SK-N-MC (cell line): ENCODE measurements around the gene BRI3.
"Not testable (repeated sequence)": the region's sequence is repeated elsewhere in the genome, so short reads cannot be mapped to it uniquely, and the experiment has no call there.

Experiments
- DNase-seq: peaks from one replicate; pipeline ENCODE4 v3.0.0-alpha.2; 2011; ENCODE audit warnings: low read depth, low spot score
- H3K27ac ChIP-seq: fragments of 200-600 bp; sonication (generic); 2 replicates; pipeline ENCODE4 v1.5.1; 2016; ENCODE audit warnings: mixed run types
- H3K36me3 ChIP-seq: fragments of 200-600 bp; sonication (generic); 2 replicates; pipeline ENCODE4 v1.6.1; 2017; ENCODE audit warnings: antibody characterized with exemption, low read length, mixed read lengths; ENCODE audit not compliant: insufficient read depth
- H3K4me3 ChIP-seq: fragments of 200-600 bp; sonication (generic); 2 replicates; pipeline ENCODE4 v1.5.1; 2016
- H3K9ac ChIP-seq: fragments of 200-600 bp; sonication (generic); 2 replicates; pipeline ENCODE4 v1.8.0; 2017; ENCODE audit warnings: mixed run types, mixed read lengths; ENCODE audit not compliant: insufficient read length
- H3K9me3 ChIP-seq: fragments of 200-600 bp; sonication (generic); 2 replicates; pipeline ENCODE4 v1.6.1; 2017; ENCODE audit warnings: low read depth, mild to moderate bottlenecking, antibody characterized with exemption, low read length, moderate library complexity, mixed read lengths
- EZH2 ChIP-seq: fragments of 200-600 bp; sonication (generic); IDR thresholded peaks from one replicate; pipeline ENCODE4 v1.6.1; 2017; ENCODE audit warnings: antibody characterized with exemption
- FOXP2 ChIP-seq: optimal IDR thresholded peaks from 2 replicates; pipeline ENCODE3; 2011; ENCODE audit warnings: mild to moderate bottlenecking, moderate library complexity; ENCODE audit not compliant: insufficient read depth; ENCODE audit errors: extremely low read length, control extremely low read depth
- POLR2AphosphoS5 ChIP-seq: IDR thresholded peaks from 2 replicates; pipeline ENCODE4 v1.6.1; 2012; ENCODE audit warnings: mild to moderate bottlenecking, low read depth, low read length, borderline replicate concordance

Gene BRI3

DNA sequence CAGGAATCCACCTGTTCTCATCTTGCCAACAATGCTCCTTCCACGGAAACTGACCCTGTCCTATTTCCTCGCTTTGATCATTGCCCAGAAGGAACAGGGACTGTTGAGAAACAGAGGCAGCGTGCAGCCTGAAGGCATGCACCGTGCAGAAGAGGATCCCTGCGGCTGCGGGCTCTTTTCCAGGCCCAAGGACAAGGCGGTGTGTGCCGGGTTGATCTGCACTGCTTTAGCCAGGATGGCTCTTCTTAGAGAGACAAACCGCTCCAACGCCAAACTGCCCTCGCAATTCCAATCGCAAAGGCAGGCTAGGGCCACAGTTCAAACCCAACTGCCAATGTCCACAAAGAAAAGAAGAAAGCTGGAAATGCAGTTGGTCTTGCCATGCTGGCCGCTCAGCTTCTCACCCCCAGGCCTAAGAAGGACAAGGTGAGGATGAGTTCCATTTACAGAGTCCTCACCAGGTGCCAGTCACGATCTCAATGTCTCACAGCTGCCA, 26.5 kb downstream of the BRI3 start:
- no peak for DNase-seq
- no peak overlapping the region for H3K4me3 ChIP-seq
- no peak overlapping the region for H3K27ac ChIP-seq
- TF ChIP-seq FOXP2 (no peak), POLR2AphosphoS5 (no peak), EZH2 (no peak)
- H3K9ac ChIP-seq: no peak overlapping the region
- H3K9me3 ChIP-seq: no peaks in the 10 kb centered on the region
- H3K36me3 ChIP-seq: no peaks in the 10 kb centered on the region

DNA sequence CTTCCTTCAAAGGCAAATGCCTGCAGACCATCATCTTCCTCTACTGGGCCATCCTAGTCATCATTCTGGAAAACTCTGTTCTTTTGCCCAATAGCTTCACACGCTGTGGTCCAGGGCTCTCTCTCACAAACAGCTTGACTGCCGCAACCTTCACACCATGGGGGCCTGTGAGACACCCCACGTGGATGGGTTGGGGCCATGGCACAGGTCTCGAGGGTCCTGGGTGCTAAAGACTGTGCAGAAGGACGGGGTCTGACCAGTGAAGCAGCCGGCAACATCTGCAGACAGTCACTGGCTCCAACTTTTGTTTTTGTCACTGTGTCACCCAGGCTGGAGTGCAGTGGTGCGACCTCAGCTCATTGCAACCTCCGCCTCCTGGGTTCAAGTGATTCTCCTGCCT, 28.1 kb downstream of the BRI3 start:
- H3K27ac ChIP-seq: no peak overlapping the region
- no peak overlapping the region for H3K4me3 ChIP-seq
- DNase-seq: no peak
- H3K36me3 ChIP-seq: no peaks in the 10 kb centered on the region
- H3K9ac ChIP-seq: no peak overlapping the region
- no peak for TF ChIP-seq EZH2
- TF ChIP-seq POLR2AphosphoS5: no peak
- no peak for TF ChIP-seq FOXP2
- no peaks in the 10 kb centered on the region for H3K9me3 ChIP-seq

DNA sequence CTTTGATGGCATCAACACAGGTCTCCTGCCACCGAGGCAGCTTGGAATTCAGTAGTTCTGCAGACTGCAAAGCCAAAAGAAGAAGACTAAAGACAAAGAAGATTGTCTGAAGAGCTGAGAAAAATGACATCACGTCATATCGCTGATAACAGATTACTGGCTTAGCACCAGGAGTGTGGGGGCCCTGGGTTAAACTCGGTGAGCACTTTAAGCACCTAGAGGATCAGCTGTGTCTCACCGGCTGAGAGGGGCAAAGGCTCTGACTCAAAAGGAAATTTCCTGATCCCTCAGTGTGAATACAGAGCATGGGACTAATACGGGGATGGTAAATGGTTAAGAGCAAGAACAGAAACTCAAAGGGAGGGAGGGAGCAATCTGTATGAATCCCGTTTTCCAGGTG, 30.7 kb downstream of the BRI3 start:
- Histone ChIP-seq H3K27ac (no peak overlapping the region), H3K9ac (no peak overlapping the region), H3K36me3 (no peaks in the 10 kb centered on the region), H3K9me3 (no peaks in the 10 kb centered on the region), H3K4me3 (no peak overlapping the region)
- DNase-seq: no peak
- TF ChIP-seq POLR2AphosphoS5 (no peak), FOXP2 (no peak), EZH2 (no peak)

DNA sequence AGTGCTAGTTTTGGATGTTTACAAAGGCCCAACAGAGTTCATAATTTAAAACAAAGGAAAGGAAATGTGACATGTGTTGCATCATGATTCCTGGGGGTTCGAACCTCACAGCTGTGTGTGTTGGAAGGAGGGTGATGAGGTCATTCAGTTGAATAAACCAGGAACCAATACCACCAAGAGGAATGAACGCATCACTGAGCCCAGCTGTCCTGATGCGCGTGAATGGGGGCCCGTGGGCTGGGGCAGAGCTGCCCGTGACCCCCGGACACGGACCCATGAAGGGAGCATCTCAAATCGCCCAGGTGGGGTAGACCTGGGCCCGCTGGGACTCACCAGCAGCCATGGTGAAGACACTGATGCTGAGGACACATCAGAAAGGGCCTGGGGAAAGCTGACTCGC, 33.0 kb downstream of the BRI3 start:
- DNase-seq: no peak
- Histone ChIP-seq H3K9me3 (no peaks in the 10 kb centered on the region), H3K36me3 (no peaks in the 10 kb centered on the region), H3K27ac (no peak overlapping the region), H3K4me3 (no peak overlapping the region), H3K9ac (no peak overlapping the region)
- TF ChIP-seq POLR2AphosphoS5 (no peak), FOXP2 (no peak), EZH2 (no peak)

DNA sequence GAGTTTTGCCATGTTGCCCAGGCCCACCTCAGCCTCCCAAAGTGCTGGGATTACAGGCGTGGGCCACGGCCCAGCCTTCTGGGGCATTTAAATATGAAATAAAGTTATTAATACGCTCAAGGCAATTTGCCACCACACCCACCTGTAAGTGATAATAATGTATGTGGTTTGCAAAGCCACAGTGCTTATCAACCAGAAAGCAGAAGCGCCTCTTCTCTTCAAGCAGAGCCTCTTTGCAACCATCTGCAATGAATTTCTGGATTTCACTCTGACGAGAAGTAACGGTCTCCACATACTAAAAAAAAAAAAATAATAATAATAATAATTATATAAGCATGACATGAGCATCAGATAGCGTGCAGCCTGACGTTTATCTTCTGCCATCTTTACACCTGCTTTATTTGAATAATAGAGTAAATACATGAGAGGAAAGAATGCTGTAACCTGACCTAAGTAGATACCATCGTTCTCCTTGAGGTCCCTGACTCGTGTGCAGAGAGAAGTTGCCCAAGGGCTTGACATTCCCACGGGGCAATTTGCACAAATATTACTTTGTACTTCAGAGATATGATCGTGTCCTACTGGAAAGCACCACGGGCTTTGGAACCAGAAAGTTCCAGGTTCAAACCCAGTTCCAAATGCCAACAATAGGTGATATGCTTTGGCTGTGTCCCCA, 34.0 kb downstream of the BRI3 start:
- no peak for TF ChIP-seq POLR2AphosphoS5
- no peak for TF ChIP-seq EZH2
- TF ChIP-seq FOXP2: no peak
- Histone ChIP-seq H3K36me3 (no peaks in the 10 kb centered on the region), H3K27ac (no peak overlapping the region), H3K9ac (no peak overlapping the region), H3K4me3 (no peak overlapping the region), H3K9me3 (no peaks in the 10 kb centered on the region)
- DNase-seq: no peak

DNA sequence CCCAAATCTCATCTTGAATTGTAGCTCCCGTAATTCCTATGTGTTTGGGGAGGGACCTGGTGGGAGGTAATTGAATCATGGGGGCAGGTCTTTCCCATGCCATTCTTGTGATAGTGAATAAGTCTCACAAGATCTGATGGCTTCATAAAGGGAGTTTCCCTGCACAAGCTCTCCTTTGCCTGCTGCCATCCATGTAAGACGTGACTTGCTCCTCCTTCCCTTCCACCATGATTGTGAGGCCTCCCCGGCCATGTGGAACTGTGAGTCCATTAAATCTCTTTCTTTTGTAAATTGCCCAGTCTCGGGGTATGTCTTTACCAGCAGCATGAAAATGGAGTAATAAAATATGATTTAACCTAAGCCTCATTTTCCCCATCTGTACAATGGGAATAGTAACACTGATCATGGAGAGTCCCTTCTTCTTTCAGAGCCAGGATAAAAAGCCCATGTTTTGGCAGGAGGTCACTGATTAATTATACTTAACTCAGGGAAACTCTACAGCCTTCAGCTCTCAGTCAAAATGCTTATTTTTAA, 34.6 kb downstream of the BRI3 start:
- H3K36me3 ChIP-seq, H3K4me3 ChIP-seq, H3K9ac ChIP-seq, H3K9me3 ChIP-seq, DNase-seq, H3K27ac ChIP-seq: not testable (repeated sequence)

DNA sequence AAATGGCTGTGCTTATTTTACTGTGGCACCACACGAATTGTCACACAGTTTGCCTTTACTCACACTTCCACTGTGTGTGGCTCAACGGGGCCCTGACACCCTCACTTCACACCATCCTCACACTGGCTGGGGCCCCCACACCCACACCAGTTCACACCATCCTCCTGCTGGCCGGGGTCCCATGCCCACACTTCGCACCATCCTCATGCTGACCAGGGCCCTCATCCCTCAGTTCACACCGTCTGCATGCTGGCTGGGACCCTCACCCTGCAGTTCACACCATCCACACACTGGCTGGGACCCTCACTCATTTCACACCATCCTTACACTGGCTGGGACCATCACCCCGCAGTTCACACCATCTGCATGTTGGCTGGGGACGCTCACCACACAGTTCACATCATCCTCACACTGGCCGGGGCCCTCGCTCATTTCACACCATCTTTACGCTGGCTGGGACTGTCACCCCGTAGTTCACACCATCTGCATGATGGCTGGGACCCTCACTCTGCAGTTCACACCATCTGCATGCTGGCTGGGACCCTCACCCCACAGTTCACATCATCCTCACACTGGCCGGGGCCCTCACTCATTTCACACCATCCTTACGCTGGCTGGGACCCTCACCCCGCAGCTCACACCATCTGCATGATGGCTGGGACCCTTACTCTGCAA, 36.0 kb downstream of the BRI3 start:
- no peak for TF ChIP-seq EZH2
- no peak for TF ChIP-seq FOXP2
- TF ChIP-seq POLR2AphosphoS5: no peak
- no peak overlapping the region for H3K4me3 ChIP-seq
- DNase-seq: no peak
- H3K9me3 ChIP-seq: no peaks in the 10 kb centered on the region
- H3K36me3 ChIP-seq: no peaks in the 10 kb centered on the region
- no peak overlapping the region for H3K27ac ChIP-seq
- no peak overlapping the region for H3K9ac ChIP-seq

DNA sequence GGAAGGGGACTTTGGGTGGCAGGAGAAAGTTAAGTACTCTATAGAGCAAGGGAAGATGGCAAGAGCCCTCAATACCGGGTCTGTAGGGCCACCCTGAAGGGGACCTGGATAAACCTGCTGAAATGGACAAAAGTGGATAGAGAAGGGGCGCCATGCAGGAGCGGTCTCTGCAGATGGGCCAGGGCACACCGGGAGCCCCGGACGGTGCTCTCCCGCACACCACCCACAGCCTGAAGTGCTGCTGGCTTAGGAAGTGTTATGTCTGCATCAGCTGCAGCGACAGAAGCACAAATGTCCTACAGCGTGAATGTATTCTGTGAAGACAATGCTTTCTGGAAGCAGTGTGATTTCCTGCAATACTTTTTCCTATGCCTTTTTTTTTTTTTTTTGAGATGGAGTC, 37.7 kb downstream of the BRI3 start:
- H3K9ac ChIP-seq: no peak overlapping the region
- H3K9me3 ChIP-seq: no peaks in the 10 kb centered on the region
- no peaks in the 10 kb centered on the region for H3K36me3 ChIP-seq
- TF ChIP-seq FOXP2 (no peak), EZH2 (no peak), POLR2AphosphoS5 (no peak)
- no peak overlapping the region for H3K27ac ChIP-seq
- no peak for DNase-seq
- no peak overlapping the region for H3K4me3 ChIP-seq

DNA sequence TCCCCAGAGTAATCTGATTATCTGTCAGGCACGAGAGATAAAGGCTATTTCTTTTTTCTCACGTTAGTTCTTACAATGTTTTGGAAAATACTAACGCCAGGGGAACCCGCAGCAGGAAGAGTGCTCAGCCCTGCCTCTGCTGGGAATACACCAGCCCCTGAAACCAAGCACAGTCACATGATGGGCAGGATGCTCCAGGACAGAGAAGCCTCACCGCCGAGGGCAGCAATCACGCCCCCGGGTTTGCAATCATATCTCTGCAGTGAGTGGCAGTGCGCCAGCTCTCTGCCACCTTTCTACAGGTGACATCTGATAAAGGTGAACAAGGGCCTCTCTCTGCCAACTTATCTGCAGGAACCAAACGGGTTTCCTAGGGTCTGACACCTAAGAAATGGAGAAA, 39.8 kb downstream of the BRI3 start:
- no peaks in the 10 kb centered on the region for H3K36me3 ChIP-seq
- H3K9me3 ChIP-seq: no peaks in the 10 kb centered on the region
- no peak overlapping the region for H3K9ac ChIP-seq
- no peak overlapping the region for H3K4me3 ChIP-seq
- H3K27ac ChIP-seq: no peak overlapping the region
- DNase-seq: no peak
- TF ChIP-seq FOXP2 (no peak), POLR2AphosphoS5 (no peak), EZH2 (no peak)
